IPS-18a (cell line): Measurements from ENCODE around the gene CHEK1.
"Not testable (repeated sequence)": the region's sequence is repeated elsewhere in the genome, so short reads cannot be mapped to it uniquely, and the experiment has no call there.

Experiments used
- H3K27ac ChIP-seq: one replicate; pipeline ENCODE4 v1.5.1; 2013; ENCODE audit warnings: low read length
- H3K27me3 ChIP-seq: one replicate; pipeline ENCODE4 v1.6.1; 2013; ENCODE audit warnings: mild to moderate bottlenecking, low read length; ENCODE audit not compliant: control insufficient read depth, insufficient read depth
- H3K36me3 ChIP-seq: one replicate; pipeline ENCODE4 v1.6.1; 2013; ENCODE audit warnings: low read depth, low read length; ENCODE audit not compliant: control insufficient read depth
- H3K4me1 ChIP-seq: one replicate; pipeline ENCODE4 v1.6.1; 2013; ENCODE audit warnings: low read depth, low read length; ENCODE audit not compliant: control insufficient read depth
- H3K4me3 ChIP-seq: one replicate; pipeline ENCODE4 v1.5.1; 2013; ENCODE audit warnings: low read length
- H3K9ac ChIP-seq: one replicate; pipeline ENCODE4 v1.6.1; 2013; ENCODE audit warnings: mild to moderate bottlenecking, low read length, moderate library complexity
- H3K9me3 ChIP-seq: one replicate; pipeline ENCODE4 v1.6.1; 2013; ENCODE audit warnings: low read depth, low read length; ENCODE audit not compliant: control insufficient read depth

The CHEK1 gene

DNA sequence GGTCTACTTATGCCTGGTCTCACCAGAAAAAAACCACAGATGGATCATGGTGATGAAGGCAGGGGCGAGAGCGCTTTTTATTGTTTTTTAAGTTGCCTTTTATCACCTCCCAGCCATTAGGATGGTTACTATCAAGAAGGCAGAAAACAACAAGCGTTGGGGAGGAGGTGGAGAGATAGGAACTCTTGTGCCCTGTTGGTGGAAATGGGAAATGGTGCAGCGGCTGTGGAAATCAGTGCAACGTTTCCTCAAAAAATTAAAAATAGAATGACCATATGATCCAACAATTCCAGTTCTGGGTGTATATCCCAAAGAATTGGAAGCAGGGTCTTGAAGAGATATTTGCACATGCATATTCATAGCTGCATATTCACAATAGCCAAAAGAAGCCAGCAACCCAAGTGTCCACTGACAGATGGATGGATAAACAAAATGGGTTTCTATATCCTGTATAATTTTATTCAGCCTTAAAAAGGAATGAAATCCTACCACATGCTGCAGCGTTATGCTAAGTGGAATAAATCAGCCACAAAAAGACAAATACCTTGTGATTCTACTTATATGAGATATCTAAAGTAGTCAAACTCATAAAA, 76.2 kb downstream of the CHEK1 start:
- Histone ChIP-seq H3K36me3 (no peaks in the 10 kb centered on the region), H3K4me1 (peaks cover 9% of the 10 kb centered on the region), H3K9me3 (no peaks in the 10 kb centered on the region), H3K9ac (no peak overlapping the region), H3K27ac (no peak overlapping the region), H3K4me3 (no peak overlapping the region), H3K27me3 (no peaks in the 10 kb centered on the region)

DNA sequence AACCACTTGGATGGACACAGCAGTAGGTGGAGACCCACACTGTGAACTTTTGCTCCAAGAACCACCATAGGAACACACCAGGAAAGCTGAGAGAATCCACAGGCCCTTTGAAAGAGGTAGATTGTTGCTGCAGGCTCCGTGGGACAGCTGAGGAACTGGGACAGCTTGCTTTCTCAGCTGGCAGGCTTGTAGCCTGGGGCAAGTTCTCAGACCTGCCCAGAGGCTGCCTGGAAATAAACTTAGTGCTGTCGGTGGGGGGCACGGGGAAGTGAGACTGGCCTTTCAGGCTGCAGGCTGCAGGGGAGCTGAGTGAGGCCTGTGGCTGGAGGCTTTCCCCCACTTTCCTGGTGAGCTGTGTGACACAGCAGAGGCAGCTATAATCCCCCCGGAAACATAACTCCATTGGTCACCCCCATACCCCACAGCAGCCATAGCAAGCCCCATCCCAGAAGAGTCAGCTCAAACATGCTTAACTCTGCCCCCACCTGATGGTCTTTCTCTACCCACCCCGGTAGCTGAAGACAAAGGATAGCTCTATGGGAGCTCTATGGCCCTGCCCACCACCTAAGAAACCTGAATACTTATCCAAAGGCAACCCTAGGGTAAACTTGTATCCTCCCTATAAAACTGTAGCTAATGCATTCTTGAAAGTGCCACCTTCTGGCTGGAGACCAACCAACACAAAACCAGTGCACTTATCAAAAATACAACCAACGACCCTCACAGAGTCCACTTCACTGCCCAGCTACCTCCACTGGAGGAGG, 77.1 kb downstream of the CHEK1 start:
- Histone ChIP-seq H3K27ac (no peak overlapping the region), H3K4me3 (no peak overlapping the region), H3K27me3 (no peaks in the 10 kb centered on the region), H3K9me3 (no peaks in the 10 kb centered on the region), H3K4me1 (peaks cover 9% of the 10 kb centered on the region), H3K36me3 (no peaks in the 10 kb centered on the region), H3K9ac (no peak overlapping the region)

DNA sequence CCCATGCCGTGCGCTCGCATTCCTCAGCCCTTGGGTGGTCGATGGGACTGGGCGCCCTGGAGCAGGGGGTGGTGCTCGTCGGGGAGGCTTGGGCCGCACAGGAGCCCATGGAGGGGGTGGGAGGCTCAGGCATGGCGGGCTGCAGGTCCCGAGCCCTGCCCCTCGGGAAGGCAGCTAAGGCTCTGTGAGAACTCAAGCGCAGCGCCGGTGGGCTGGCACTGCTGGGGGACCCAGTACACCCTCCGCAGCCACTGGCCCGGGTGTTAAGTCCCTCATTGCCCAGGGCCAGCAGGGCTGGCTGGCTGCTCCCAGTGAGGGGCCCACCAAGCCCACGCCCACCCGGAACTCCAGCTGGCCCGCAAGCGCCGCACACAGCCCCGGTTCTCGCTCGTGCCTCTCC, 79.7 kb downstream of the CHEK1 start:
- H3K4me1 ChIP-seq, H3K36me3 ChIP-seq, H3K27ac ChIP-seq, H3K27me3 ChIP-seq, H3K9ac ChIP-seq, H3K4me3 ChIP-seq, H3K9me3 ChIP-seq: not testable (repeated sequence)

DNA sequence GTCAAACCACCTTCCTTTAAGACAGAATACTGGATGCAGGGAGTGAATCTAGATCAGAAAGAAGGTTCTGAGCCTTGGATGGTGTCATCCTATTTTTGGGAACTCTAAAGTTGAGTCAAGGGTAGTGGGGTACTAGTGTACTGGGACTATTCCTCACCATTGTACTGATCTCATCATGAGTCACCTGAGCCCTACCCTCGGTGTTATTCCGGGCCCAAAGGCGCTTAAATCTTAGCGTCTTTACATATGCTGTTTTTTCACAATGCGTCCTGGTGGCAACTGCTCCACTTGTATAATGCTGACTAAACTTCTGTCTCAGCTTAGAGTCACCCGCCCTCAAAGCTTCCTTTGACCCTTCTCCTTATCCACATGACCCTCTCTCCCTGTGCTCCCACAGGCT, 95.8 kb downstream of the CHEK1 start:
- no peak overlapping the region for H3K9ac ChIP-seq
- no peak overlapping the region for H3K27ac ChIP-seq
- H3K36me3 ChIP-seq: no peaks in the 10 kb centered on the region
- H3K9me3 ChIP-seq: no peaks in the 10 kb centered on the region
- H3K4me1 ChIP-seq: no peaks in the 10 kb centered on the region
- H3K4me3 ChIP-seq: no peak overlapping the region
- no peaks in the 10 kb centered on the region for H3K27me3 ChIP-seq

DNA sequence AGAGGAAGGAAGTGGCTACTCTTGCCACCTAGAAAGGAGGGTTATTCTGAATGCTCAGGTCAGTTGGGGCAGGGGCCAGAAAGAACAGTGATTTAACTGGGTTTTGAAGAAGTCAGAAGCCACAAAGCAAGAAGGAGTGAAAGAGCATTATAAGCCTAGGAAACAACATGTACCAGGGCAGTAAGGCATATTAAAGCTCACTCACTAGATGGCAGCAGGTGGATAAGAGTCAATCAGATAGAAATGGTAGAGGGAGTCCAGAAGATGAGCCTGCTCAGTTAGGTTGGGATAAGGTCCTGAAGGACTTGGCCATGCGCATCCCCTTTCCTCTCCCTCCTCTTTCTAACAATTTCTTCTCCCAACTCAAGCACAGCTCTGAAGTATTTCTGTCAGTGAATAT, 99.2 kb downstream of the CHEK1 start:
- Histone ChIP-seq H3K9ac (no peak overlapping the region), H3K4me1 (no peaks in the 10 kb centered on the region), H3K27ac (no peak overlapping the region), H3K4me3 (no peak overlapping the region), H3K27me3 (no peaks in the 10 kb centered on the region), H3K9me3 (no peaks in the 10 kb centered on the region), H3K36me3 (no peaks in the 10 kb centered on the region)
